ENCODE measurements around the gene CACNA1B. TPM values are rescaled to one million over a fixed set of nuclear protein-coding genes. Genes with fewer than 3 reads are reported as not detected.
"Not testable (repeated sequence)": the region's sequence is repeated elsewhere in the genome, so short reads cannot be mapped to it uniquely, and the experiment has no call there.

The CACNA1B gene
- total RNA-seq, 1 donor from 2014 or later, result under 0.01 TPM

DNA sequence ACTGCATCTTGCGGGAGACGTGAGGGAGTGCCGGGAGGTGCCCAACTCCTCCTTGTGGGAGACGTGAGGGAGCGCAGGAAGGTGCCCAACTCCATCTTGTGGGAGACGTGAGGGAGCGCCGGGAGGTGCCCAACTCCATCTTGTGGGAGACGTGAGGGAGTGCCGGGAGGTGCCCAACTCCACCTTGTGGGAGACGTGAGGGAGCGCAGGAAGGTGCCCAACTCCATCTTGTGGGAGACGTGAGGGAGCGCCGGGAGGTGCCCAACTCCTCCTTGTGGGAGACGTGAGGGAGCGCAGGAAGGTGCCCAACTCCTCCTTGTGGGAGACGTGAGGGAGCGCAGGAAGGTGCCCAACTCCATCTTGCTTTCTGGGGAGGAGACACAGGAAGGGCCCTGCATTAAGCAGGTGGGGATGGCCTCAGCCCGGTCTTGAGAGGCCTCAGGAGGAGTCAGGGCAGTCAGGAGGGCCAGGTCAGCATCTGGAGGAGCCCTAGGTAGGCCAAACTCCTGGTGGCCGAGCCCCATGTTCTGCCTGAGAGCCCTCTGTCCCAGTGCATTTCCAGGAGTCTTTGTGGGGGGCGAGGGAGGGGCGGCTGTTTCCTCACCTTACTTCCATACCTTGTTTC lies 236.2 kb downstream of the CACNA1B start:
- DNase-seq (ENCODE audit: low spot score), result not testable (repeated sequence)

DNA sequence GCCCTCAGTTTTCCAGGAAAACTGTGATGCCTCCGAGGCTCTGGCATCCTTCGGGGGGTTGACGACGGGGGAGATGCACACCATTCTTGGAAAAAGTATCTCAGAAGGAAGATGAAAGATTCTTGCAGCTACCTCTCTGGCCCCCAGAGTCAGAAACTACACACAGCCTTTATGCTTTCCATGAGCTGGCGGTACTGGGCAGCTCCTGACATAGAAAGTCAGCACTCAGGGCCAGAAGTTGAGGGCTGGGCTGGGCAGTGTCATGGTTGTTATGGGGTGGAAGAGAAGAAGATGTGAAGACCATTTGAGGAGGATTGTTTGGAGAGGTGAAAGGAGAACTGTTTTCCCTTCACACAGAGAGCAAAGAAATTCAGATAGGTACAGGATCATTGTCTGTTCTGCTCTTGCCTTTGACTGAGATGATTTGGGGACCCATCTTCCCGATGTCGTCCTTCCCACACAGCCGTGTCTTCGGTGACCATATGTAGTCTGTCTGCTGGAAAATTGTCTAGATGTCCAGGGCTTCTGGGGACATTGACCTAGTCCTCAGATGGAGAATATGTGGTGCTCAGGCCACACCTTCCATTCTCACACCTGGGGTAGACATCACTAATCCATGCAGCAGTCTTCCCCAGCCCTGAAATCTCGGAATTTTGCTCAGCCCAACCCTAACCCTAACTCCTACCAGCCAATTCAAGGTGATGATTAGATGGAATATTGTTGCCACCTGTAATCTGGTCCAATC lies 237.1 kb downstream of the CACNA1B start:
- DNase-seq (ENCODE audit: low spot score), result no peak

DNA sequence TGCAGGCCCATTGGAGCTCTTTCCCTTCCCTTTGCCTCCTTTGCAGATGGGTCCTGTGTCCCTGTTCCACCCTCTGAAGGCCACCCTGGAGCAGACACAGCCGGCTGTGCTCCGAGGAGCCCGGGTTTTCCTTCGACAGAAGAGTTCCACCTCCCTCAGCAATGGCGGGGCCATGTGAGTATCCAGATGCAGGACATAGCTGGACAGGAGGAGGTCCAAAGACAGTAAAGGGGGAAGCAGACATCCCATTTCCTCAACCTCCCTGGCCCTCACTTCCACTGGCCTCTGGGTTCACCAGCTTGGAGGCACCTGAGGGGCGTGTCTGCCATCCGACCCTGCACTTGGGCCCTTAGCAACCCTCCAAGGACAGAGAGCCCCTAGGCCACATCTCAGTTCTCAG lies 237.9 kb downstream of the CACNA1B start:
- no peak for DNase-seq (ENCODE audit: low spot score)

DNA sequence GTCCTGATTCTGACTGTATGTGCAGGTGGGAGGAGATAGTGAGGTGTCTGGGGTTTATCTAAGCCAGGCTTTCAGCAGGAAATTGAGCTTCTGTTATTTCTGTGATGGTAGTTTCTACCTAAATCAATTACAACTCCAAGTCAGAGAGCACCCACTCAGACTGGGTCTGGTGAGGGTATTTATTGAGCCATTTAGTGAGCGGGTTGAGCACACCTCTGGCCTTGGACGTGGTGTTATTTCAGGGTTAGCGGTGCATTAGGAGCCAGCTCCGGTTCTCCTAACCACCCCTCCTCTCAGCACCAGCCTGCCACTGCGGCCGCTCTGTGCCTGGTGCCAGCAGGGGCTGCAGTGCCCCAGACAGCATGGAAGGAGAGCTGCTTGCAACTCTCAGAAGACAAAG lies 238.9 kb downstream of the CACNA1B start:
- no peak for DNase-seq (ENCODE audit: low spot score)

DNA sequence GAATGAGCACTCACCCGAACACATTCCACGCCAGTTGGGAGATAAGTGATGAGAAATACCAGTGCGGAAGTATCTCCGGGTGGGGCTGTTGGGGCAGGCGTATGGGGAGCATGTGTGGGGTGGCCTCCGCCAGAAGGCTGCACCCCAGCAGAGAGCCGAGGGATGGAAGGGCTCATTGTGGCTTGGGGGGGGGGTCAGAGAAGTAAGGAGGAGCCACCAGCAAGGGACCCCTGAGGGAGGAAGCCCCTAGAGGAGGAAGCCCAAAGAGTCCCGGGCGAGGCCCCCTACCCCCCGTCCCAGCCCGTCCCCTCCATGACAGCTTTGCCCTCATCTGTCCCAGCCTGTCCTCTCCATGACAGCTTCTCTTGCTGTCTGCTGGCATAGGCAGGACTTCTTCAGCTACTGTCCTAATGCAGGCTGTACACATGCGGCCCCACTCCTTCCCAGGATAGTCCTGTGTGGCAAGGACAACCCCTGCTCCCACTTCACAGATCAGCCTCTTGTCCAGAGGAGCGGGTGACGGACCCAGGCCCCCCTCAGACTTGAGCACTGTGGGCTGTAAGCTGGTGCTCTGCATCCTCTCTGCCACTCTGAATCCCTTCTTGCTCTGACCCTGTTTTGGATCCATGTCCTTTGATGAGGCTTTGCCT lies 239.6 kb downstream of the CACNA1B start:
- DNase-seq (ENCODE audit: low spot score), result no peak

DNA sequence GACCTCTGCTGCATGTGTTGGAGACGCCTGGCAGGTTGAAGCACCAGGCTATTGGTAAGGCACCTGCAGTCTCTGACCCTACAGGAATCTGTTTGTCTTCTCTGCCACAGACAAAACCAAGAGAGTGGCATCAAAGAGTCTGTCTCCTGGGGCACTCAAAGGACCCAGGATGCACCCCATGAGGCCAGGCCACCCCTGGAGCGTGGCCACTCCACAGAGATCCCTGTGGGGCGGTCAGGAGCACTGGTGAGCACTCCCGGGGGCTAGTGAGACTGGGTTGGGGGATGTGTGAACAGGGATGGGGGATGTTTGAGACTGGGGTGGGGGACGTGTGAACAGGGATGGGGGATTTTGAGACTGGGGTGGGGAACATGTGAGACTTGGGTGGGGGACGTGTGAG lies 240.3 kb downstream of the CACNA1B start:
- no peak for DNase-seq (ENCODE audit: low spot score)

DNA sequence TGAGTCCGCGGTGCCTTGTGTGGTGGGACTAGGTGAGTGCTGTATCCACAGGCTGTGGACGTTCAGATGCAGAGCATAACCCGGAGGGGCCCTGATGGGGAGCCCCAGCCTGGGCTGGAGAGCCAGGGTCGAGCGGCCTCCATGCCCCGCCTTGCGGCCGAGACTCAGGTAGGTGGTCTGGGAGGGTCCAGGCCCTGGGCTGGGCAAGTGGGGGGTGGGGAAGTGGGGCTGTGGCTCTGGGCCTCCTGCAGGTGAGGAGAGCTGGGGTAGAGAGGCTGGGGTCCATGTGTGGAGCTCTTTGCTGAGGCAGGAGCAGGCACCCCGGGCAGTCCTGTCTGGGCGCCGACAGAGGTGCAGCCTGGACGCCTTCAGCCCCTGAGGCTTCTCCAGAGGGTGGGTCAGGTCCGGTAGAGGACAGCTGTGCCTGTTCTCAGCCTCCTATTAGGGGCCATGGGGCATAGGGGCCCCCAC lies 241.1 kb downstream of the CACNA1B start:
- DNase-seq (ENCODE audit: low spot score), result no peak

DNA sequence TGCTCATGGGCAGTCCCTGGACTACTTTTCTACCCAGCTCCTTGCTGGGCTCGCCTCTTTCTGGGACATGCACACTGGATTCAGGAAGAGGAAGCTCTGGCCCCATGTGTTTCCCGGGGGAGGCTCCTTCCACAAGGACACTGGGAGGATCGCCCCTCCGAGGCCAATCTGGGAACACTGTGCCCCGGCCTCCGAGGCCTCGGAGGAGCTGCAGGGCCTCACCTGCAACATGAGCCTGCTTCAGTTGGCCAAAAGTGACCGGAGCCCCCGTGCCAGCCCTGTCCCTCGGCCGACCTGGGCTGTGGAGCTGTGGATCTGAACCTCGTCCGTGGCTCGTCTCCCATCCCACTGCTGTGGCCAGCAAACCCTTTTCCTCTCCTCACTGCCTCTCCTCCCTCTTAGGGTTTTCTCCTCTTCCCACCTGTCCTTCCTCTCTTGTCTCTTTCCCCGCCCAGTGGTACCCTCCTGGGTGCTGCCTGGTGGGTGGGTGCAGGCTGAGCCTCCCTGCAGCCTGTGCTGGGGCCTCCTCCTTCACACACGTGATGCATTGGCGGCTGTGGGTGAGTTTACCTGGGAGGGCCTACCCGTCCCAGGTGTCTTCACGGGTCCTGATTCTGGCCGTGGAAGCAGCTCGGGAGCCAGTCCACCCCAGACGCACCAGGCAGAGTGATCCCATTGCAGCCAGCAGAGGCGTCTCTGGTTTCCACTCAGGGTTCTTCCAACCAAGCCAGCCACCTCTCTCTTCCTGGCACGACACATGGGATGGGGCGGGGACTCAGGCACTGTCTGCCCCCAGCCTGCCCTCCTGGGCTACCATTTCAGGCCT lies 241.8 kb downstream of the CACNA1B start:
- DNase-seq (ENCODE audit: low spot score), result no peak

GRCh38 chr9:138120072-138120471 lies 242.5 kb downstream of the CACNA1B start:
- DNase-seq (ENCODE audit: low spot score), result no peak

DNA sequence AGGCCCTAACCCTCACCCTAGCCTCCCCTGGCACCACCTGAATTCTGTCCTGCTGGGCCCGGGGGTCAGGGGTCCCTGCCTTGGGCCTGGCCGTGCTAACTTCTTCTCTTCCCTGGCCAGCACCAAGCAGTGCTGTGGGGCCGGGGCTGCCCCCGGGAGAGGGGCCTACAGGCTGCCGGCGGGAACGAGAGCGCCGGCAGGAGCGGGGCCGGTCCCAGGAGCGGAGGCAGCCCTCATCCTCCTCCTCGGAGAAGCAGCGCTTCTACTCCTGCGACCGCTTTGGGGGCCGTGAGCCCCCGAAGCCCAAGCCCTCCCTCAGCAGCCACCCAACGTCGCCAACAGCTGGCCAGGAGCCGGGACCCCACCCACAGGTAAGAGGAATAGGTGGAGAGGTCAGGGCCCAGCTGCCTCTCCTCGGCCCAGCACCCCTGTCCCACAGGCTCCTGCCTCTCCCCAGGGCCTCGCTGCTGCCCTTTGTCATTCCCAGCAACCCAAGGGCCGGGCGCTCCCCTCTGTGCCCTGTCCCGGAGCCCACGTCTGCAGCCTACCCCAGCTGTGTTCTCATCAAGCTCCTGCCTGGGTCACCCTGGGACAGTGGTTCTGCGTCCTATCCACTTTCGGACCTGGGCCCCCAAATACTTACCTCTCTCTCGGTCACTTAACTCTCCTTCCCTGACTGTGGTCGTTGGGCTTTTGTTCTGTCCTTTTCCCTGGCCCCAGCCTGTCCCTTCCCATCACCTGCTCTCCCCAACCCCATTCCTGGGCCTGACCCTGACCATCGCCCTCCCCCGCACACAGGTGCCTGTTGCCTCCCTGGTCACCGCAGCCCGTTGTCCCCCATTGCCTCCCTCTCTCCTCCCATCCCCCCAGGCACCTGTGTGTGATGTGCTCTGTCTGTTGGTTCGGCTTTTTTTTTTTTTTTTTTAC lies 243.2 kb downstream of the CACNA1B start:
- DNase-seq (ENCODE audit: low spot score), result no peak

DNA sequence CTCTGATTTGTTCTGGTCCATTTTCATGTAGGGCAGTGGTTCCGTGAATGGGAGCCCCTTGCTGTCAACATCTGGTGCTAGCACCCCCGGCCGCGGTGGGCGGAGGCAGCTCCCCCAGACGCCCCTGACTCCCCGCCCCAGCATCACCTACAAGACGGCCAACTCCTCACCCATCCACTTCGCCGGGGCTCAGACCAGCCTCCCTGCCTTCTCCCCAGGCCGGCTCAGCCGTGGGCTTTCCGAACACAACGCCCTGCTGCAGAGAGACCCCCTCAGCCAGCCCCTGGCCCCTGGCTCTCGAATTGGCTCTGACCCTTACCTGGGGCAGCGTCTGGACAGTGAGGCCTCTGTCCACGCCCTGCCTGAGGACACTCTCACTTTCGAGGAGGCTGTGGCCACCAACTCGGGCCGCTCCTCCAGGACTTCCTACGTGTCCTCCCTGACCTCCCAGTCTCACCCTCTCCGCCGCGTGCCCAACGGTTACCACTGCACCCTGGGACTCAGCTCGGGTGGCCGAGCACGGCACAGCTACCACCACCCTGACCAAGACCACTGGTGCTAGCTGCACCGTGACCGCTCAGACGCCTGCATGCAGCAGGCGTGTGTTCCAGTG lies 244.0 kb downstream of the CACNA1B start:
- DNase-seq (ENCODE audit: low spot score), result no peak

GRCh38 chr9:138122201-138122600 lies 244.6 kb downstream of the CACNA1B start:
- DNase-seq (ENCODE audit: low spot score), result no peak

GRCh38 chr9:138122676-138123075 lies 245.1 kb downstream of the CACNA1B start:
- no peak for DNase-seq (ENCODE audit: low spot score)

DNA sequence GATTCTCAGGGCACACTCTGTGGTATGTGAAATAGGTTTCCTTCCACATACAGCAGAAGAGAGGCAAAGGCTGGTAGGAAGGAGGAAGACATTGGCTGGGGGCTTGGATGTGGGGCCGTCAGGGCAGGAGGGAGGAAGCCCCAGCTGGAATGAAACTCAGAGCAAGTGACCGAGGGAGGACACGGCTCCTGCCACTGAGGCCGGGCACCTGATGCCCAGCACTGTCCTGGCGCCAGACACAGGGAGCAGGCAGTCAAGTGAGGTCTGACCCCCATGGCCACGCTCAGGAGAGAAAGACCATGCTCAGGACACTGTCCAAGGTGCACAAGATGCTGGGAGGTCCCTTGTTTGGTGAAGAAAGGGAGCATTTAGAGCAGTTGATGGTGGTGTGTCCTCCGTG lies 245.5 kb downstream of the CACNA1B start:
- no peak for DNase-seq (ENCODE audit: low spot score)

DNA sequence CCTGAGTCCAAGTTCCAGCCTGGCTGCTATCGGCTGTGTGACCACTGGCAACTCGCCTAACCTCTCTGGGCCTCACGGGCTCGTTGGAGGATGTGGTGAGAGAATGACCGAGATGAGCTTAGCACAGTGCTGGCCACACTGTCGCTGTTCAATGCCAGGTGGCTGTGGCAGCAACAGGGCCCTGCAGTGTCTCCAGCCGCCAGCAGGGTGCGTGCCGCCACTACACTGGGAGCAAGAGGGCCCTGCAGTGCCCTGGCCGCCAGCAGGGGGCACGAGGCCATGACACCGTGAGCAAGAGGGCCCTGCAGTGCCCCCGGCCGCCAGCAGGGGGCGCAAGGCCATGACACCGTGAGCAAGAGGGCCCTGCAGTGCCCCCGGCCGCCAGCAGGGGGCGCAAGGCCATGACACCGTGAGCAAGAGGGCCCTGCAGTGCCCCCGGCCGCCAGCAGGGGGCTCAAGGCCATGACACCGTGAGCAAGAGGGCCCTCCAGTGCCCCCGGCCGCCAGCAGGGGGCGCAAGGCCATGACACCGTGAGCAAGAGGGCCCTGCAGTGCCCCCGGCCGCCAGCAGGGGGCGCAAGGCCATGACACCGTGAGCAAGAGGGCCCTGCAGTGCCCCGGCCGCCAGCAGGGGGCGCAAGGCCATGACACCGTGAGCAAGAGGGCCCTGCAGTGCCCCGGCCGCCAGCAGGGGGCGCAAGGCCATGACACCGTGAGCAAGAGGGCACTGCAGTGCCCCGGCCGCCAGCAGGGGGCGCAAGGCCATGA lies 248.7 kb downstream of the CACNA1B start:
- DNase-seq (ENCODE audit: low spot score), result not testable (repeated sequence)

DNA sequence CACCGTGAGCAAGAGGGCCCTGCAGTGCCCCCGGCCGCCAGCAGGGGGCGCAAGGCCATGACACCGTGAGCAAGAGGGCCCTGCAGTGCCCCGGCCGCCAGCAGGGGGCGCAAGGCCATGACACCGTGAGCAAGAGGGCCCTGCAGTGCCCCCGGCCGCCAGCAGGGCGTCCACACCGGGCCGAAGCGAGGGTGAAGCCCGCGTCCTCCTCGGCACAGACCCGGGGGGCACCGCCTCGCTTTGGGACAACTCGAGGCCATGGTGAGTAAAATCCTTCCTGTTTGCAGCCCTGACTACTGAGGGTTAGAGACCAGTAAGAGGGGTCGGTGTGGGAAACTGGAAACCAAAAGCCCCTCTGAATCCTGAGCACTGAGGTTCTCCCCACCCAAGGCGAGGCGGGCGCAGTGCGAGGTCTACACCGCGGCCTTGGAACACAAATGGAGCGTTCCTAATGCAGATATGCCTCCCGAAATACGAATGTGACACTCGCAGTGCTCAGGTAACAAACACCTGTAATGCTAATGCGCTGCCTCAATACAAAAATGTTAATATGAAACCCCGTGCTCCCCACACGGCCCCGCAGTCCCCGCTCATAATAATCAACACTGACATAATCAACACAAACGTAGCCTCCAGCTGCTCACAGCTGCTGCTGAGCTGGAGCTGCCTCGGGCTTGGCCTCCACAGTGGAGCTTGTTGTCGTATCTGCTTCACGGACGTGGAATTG lies 249.4 kb downstream of the CACNA1B start:
- DNase-seq (ENCODE audit: low spot score), result not testable (repeated sequence)

DNA sequence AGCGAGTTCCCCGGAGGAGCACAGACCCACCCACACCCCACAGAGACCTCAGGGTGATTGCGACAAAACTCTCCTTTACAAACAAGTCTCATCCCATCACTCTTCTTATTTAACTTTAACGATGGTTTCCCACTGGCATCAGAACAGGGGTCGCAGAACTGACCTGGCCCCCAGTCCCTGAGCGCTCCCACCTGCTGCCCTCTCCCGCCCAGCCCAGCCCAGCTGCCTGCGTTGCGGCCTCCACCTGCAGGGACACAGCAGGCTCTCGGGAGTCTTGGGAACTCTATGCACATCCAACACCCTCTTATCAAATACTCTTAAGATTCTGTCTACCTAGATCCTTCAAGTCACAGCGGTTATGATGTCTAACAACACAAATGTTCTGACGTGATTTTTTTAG lies 250.4 kb downstream of the CACNA1B start:
- DNase-seq (ENCODE audit: low spot score), result not testable (repeated sequence)

- not testable (repeated sequence) for DNase-seq (ENCODE audit: low spot score)
Measured at GRCh38 chr9:138129318-138129717, 251.7 kb downstream of the CACNA1B start.

Measured in umbilical cord (tissue), 2 donors.